Neural cell (in vitro differentiated cells): ENCODE results near the gene NBEA. TPM values are rescaled to one million over a fixed set of nuclear protein-coding genes. Genes with fewer than 3 reads are reported as not detected.

ENCODE experiments used
- H2AFZ ChIP-seq: fragments of 200-600, 300-800 bp; sonication (generic), shearing (Covaris generic); 2 replicates; pipeline ENCODE4 v1.6.0; 2014; ENCODE audit warnings: low read depth, mild to moderate bottlenecking, antibody characterized with exemption, low read length, moderate library complexity
- H3F3A ChIP-seq: fragments of 200-600 bp; shearing (Covaris generic); 2 replicates; pipeline ENCODE4 v1.6.1; 2016; ENCODE audit warnings: mild to moderate bottlenecking, moderate library complexity, mixed read lengths, antibody characterized with exemption, low read length; ENCODE audit not compliant: insufficient read depth, poor library complexity, severe bottlenecking
- H3K27ac ChIP-seq: fragments of 200-600, 300-800 bp; sonication (generic), shearing (Covaris generic); 2 replicates; pipeline ENCODE4 v1.5.1; 2014; ENCODE audit warnings: mild to moderate bottlenecking, low read length, moderate library complexity
- H3K27me3 ChIP-seq: fragments of 300-800, 200-600 bp; sonication (generic), shearing (Covaris generic); 2 replicates; pipeline ENCODE4 v1.6.0; 2014; ENCODE audit warnings: mild to moderate bottlenecking, low read depth, low read length, moderate library complexity; ENCODE audit not compliant: insufficient read depth
- H3K36me3 ChIP-seq: fragments of 300-800, 200-600 bp; sonication (generic), shearing (Covaris generic); 2 replicates; pipeline ENCODE4 v1.5.1; 2014; ENCODE audit warnings: mild to moderate bottlenecking, antibody characterized with exemption, low read length, moderate library complexity; ENCODE audit not compliant: insufficient read depth
- H3K4me2 ChIP-seq: fragments of 300-800, 200-600 bp; sonication (generic), shearing (Covaris generic); 2 replicates; pipeline ENCODE4 v1.6.0; 2014; ENCODE audit warnings: mild to moderate bottlenecking, low read length
- H3K4me3 ChIP-seq: fragments of 300-800, 200-600 bp; sonication (generic), shearing (Covaris generic); 2 replicates; pipeline ENCODE4 v1.5.1; 2014; ENCODE audit warnings: mild to moderate bottlenecking, low read length, moderate library complexity
- H3K79me2 ChIP-seq: fragments of 200-600 bp; shearing (Covaris generic); replicated peaks from 2 replicates; pipeline ENCODE4 v1.6.0; 2014; ENCODE audit warnings: mild to moderate bottlenecking, low read length, moderate library complexity; ENCODE audit not compliant: insufficient read depth
- H3K9ac ChIP-seq: fragments of 300-800, 200-600 bp; sonication (generic), shearing (Covaris generic); 2 replicates; pipeline ENCODE4 v1.6.1; 2016; ENCODE audit warnings: mild to moderate bottlenecking, low read length, mixed read lengths
- H3K9me2 ChIP-seq: fragments of 200-600 bp; shearing (Covaris generic); 2 replicates; pipeline ENCODE4 v1.6.1; 2016; ENCODE audit warnings: mild to moderate bottlenecking, low read length, mixed read lengths; ENCODE audit not compliant: insufficient read depth
- H3K9me3 ChIP-seq: fragments of 200-600, 300-800 bp; sonication (generic), shearing (Covaris generic); 2 replicates; pipeline ENCODE4 v1.6.1; 2016; ENCODE audit warnings: mild to moderate bottlenecking, mixed run types, low read length, moderate library complexity, mixed read lengths
- H4K20me1 ChIP-seq: fragments of 200-600 bp; shearing (Covaris generic); 2 replicates; pipeline ENCODE4 v1.6.1; 2016; ENCODE audit warnings: mild to moderate bottlenecking, mixed run types; ENCODE audit not compliant: insufficient read depth
- CTCF ChIP-seq: fragments of 450-650 bp; IDR thresholded peaks from 2 replicates; pipeline ENCODE4 v1.5.1; 2014; ENCODE audit warnings: antibody characterized with exemption, mild to moderate bottlenecking, moderate library complexity; ENCODE audit not compliant: poor library complexity, severe bottlenecking
- EP300 ChIP-seq: fragments of 450-650 bp; conservative IDR thresholded peaks from 2 replicates; pipeline ENCODE4 v1.6.1; 2014; ENCODE audit warnings: antibody characterized with exemption, mild to moderate bottlenecking, moderate library complexity; ENCODE audit not compliant: poor library complexity, severe bottlenecking
- EZH2 ChIP-seq: fragments of 200-600, 300-800 bp; shearing (Covaris generic), sonication (generic); IDR thresholded peaks from 2 replicates; pipeline ENCODE4 v1.6.1; 2014; ENCODE audit warnings: antibody characterized with exemption, low read length, borderline replicate concordance, mild to moderate bottlenecking; ENCODE audit not compliant: insufficient read depth, poor library complexity, severe bottlenecking
- MXI1 ChIP-seq: fragments of 450-650 bp; conservative IDR thresholded peaks from 2 replicates; pipeline ENCODE4 v1.6.1; 2014; ENCODE audit warnings: antibody characterized with exemption, mild to moderate bottlenecking; ENCODE audit not compliant: poor library complexity, severe bottlenecking
- POLR2AphosphoS5 ChIP-seq: IDR thresholded peaks from 2 replicates; pipeline ENCODE4 v1.6.1; 2012
- RAD21 ChIP-seq: fragments of 450-650 bp; conservative IDR thresholded peaks from 2 replicates; pipeline ENCODE4 v1.6.1; 2014; ENCODE audit warnings: antibody characterized with exemption, mild to moderate bottlenecking, moderate library complexity
- SMC3 ChIP-seq: fragments of 450-650 bp; conservative IDR thresholded peaks from 2 replicates; pipeline ENCODE4 v1.6.1; 2014; ENCODE audit warnings: antibody characterized with exemption, mild to moderate bottlenecking, moderate library complexity; ENCODE audit not compliant: poor library complexity
- TAF1 ChIP-seq: IDR thresholded peaks from 2 replicates; pipeline ENCODE4 v1.6.1; 2012; ENCODE audit warnings: low read depth
- polyA plus RNA-seq: library from polyadenylated mRNA; depleted of rRNA; stranded (reverse); fragments of >200 nt; gene quantifications from 2 replicates; pipeline ENCODE4 v1.2.3, GENCODE V29; 2014
- TF ChIP-seq, protein P1 (sequence below): IDR thresholded peaks from 2 replicates; pipeline ENCODE4 v1.6.1; 2012; ENCODE audit warnings: borderline replicate concordance

Gene NBEA
- polyA plus RNA-seq, 1 donor from 2014 or later = 55.8 TPM

DNA sequence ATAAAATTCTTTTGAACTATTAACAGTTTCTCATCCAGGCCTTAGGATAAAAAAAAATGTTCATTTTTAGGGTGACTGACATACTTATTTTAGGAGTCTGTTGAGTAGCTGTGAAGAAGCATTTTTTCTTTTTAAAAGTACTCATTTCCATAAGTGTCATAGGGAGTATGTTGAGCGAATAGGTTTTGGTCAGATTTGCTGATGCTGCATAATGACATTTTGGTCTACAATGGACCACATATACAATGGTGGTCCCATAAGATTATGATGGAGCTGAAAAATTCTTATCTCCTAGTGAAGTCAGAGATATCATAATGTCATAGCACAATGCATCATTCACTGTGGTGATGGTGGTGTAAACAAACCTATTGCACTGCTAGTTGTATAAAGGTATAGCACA is 17.4 kb downstream of the NBEA start:
- Histone ChIP-seq H3K9me2 (no peaks in the 10 kb centered on the region), H3K36me3 (no peaks in the 10 kb centered on the region), H3K4me2 (no peak overlapping the region), H2AFZ (no peak overlapping the region), H3K9ac (no peak overlapping the region), H3K79me2 (peaks cover 43% of the 10 kb centered on the region), H3K27me3 (no peaks in the 10 kb centered on the region), H3K27ac (no peak overlapping the region), H3K4me3 (no peak overlapping the region), H3K9me3 (no peaks in the 10 kb centered on the region), H4K20me1 (no peaks in the 10 kb centered on the region), H3F3A (no peaks in the 10 kb centered on the region)
- no peak for TF ChIP-seq MXI1
- no peak for TF ChIP-seq TAF1
- TF ChIP-seq RAD21 = no peak
- TF ChIP-seq EZH2 = no peak
- TF ChIP-seq CTCF = no peak
- TF ChIP-seq, protein P1, sequence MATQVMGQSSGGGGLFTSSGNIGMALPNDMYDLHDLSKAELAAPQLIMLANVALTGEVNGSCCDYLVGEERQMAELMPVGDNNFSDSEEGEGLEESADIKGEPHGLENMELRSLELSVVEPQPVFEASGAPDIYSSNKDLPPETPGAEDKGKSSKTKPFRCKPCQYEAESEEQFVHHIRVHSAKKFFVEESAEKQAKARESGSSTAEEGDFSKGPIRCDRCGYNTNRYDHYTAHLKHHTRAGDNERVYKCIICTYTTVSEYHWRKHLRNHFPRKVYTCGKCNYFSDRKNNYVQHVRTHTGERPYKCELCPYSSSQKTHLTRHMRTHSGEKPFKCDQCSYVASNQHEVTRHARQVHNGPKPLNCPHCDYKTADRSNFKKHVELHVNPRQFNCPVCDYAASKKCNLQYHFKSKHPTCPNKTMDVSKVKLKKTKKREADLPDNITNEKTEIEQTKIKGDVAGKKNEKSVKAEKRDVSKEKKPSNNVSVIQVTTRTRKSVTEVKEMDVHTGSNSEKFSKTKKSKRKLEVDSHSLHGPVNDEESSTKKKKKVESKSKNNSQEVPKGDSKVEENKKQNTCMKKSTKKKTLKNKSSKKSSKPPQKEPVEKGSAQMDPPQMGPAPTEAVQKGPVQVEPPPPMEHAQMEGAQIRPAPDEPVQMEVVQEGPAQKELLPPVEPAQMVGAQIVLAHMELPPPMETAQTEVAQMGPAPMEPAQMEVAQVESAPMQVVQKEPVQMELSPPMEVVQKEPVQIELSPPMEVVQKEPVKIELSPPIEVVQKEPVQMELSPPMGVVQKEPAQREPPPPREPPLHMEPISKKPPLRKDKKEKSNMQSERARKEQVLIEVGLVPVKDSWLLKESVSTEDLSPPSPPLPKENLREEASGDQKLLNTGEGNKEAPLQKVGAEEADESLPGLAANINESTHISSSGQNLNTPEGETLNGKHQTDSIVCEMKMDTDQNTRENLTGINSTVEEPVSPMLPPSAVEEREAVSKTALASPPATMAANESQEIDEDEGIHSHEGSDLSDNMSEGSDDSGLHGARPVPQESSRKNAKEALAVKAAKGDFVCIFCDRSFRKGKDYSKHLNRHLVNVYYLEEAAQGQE = no peak
- TF ChIP-seq EP300 = no peak
- TF ChIP-seq POLR2AphosphoS5 = no peak
- no peak for TF ChIP-seq SMC3

DNA sequence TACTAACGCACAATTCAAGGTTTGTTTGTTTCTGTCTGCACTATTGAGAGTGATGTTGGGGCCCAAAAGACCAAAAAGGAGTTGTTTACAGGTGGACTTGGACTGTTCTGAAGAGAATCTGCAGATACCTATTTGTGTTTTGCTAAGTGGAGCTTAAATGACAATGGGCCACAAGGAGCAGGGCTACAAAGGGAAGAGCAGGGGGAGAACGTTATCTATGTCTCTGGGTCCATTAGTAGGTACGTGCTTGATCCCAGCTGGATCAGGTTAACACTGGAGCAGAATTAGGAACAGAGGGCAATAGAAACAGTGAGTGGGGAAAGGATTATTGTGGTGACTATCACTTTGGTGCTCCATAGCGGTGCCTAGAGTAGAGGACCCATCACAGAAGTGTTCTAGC is 22.5 kb downstream of the NBEA start:
- TF ChIP-seq EZH2 (no peak), POLR2AphosphoS5 (no peak), SMC3 (no peak), MXI1 (no peak), TAF1 (no peak), EP300 (no peak)
- TF ChIP-seq, protein P1 = no peak
- Histone ChIP-seq H4K20me1 (no peaks in the 10 kb centered on the region), H3K36me3 (no peaks in the 10 kb centered on the region), H3K79me2 (peaks cover 18% of the 10 kb centered on the region), H3F3A (no peaks in the 10 kb centered on the region), H3K9ac (no peak overlapping the region), H3K27me3 (no peaks in the 10 kb centered on the region), H2AFZ (no peak overlapping the region), H3K9me2 (no peaks in the 10 kb centered on the region), H3K4me2 (no peak overlapping the region), H3K27ac (no peak overlapping the region), H3K9me3 (no peaks in the 10 kb centered on the region), H3K4me3 (no peak overlapping the region)
